Smooth muscle cell (in vitro differentiated cells): ENCODE measurements around the gene SKAP2. TPM values are rescaled to one million over a fixed set of nuclear protein-coding genes. Genes with fewer than 3 reads are reported as not detected.

Source experiments
- DNase-seq: peaks from one replicate; lab custom pipeline; 2025; ENCODE audit not compliant: unreplicated experiment; lab: John Stamatoyannopoulos, UW
- H2AFZ ChIP-seq: fragments of 200-600 bp; sonication (generic); 2 replicates; pipeline ENCODE4 v1.6.0; 2016; ENCODE audit warnings: antibody characterized with exemption, low read depth, mild to moderate bottlenecking
- H3F3A ChIP-seq: fragments of 200-600 bp; sonication (generic); 2 replicates; pipeline ENCODE4 v1.6.0; 2017; ENCODE audit warnings: antibody characterized with exemption, low read depth
- H3K27ac ChIP-seq: fragments of 200-600 bp; sonication (generic); 2 replicates; pipeline ENCODE4 v1.5.1; 2016; ENCODE audit warnings: low read depth, mild to moderate bottlenecking
- H3K27me3 ChIP-seq: fragments of 200-600 bp; sonication (generic); 2 replicates; pipeline ENCODE4 v1.6.1; 2016; ENCODE audit warnings: low read depth, mild to moderate bottlenecking
- H3K36me3 ChIP-seq: fragments of 200-600 bp; sonication (generic); 2 replicates; pipeline ENCODE4 v1.5.1; 2016; ENCODE audit warnings: low read depth
- H3K4me1 ChIP-seq: fragments of 200-600 bp; sonication (generic); 2 replicates; pipeline ENCODE4 v1.5.1; 2016; ENCODE audit warnings: low read depth
- H3K4me2 ChIP-seq: fragments of 200-600 bp; sonication (generic); 2 replicates; pipeline ENCODE4 v1.6.0; 2016; ENCODE audit warnings: mild to moderate bottlenecking
- H3K4me3 ChIP-seq: fragments of 200-600 bp; sonication (generic); 2 replicates; pipeline ENCODE4 v1.5.1; 2016; ENCODE audit warnings: mild to moderate bottlenecking
- H3K79me2 ChIP-seq: fragments of 200-600 bp; sonication (generic); 2 replicates; pipeline ENCODE4 v1.6.0; 2016; ENCODE audit warnings: low read depth, mild to moderate bottlenecking
- H3K9ac ChIP-seq: fragments of 200-600 bp; sonication (generic); 2 replicates; pipeline ENCODE4 v1.6.0; 2016; ENCODE audit warnings: low read depth
- H3K9me3 ChIP-seq: fragments of 200-600 bp; sonication (generic); replicated peaks from 2 replicates; pipeline ENCODE4 v1.5.1; 2016; ENCODE audit warnings: low read depth
- H4K20me1 ChIP-seq: fragments of 200-600 bp; sonication (generic); 2 replicates; pipeline ENCODE4 v1.6.0; 2016; ENCODE audit warnings: low read depth
- WGBS: methylation state at CpG from one replicate; pipeline ENCODE4 v1.1.7; 2016; ENCODE audit warnings: low lambda C conversion rate; 5-methylcytosine and 5-hydroxymethylcytosine counted together
- polyA plus RNA-seq: library from polyadenylated mRNA; unstranded; fragments of >200 nt; fragmentation: Nextera tagmentation; extraction: Ambion mirVana; gene quantifications from 2 replicates; pipeline ENCODE4 v1.2.1, GENCODE V29; 2016
- total RNA-seq: library from RNA; depleted of rRNA; stranded (reverse); fragments of >200 nt; gene quantifications from 2 replicates; pipeline ENCODE4 v1.2.3, GENCODE V29; 2014
- TF ChIP-seq, protein P1 (sequence below): fragments of 200-600 bp; sonication (generic); IDR thresholded peaks from 2 replicates; pipeline ENCODE4 v1.5.1; 2017; ENCODE audit warnings: borderline replicate concordance, mild to moderate bottlenecking, antibody characterized with exemption; ENCODE audit not compliant: insufficient read depth, poor library complexity, severe bottlenecking

Gene SKAP2
- total and polyA plus RNA-seq, 2 experiments from 2014 or later, result 7.7 to 14.8 TPM

GRCh38 chr7:26630941-26631580, 233.3 kb downstream of the SKAP2 start:
- H3K36me3 ChIP-seq, result no peaks in the 10 kb centered on the region
- WGBS, result 93% methylated on average over 14 of the region's 14 CpGs
- H2AFZ ChIP-seq, result no peak overlapping the region
- no peak overlapping the region for H3K4me2 ChIP-seq
- no peaks in the 10 kb centered on the region for H3K4me1 ChIP-seq
- no peaks in the 10 kb centered on the region for H4K20me1 ChIP-seq
- no peaks in the 10 kb centered on the region for H3F3A ChIP-seq
- H3K9ac ChIP-seq, result no peak overlapping the region
- H3K4me3 ChIP-seq, result no peak overlapping the region
- no peak overlapping the region for H3K27ac ChIP-seq
- no peaks in the 10 kb centered on the region for H3K79me2 ChIP-seq
- H3K27me3 ChIP-seq, result no peaks in the 10 kb centered on the region
- no peaks in the 10 kb centered on the region for H3K9me3 ChIP-seq
- TF ChIP-seq, protein P1, sequence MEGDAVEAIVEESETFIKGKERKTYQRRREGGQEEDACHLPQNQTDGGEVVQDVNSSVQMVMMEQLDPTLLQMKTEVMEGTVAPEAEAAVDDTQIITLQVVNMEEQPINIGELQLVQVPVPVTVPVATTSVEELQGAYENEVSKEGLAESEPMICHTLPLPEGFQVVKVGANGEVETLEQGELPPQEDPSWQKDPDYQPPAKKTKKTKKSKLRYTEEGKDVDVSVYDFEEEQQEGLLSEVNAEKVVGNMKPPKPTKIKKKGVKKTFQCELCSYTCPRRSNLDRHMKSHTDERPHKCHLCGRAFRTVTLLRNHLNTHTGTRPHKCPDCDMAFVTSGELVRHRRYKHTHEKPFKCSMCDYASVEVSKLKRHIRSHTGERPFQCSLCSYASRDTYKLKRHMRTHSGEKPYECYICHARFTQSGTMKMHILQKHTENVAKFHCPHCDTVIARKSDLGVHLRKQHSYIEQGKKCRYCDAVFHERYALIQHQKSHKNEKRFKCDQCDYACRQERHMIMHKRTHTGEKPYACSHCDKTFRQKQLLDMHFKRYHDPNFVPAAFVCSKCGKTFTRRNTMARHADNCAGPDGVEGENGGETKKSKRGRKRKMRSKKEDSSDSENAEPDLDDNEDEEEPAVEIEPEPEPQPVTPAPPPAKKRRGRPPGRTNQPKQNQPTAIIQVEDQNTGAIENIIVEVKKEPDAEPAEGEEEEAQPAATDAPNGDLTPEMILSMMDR, result no peak
- no peak for DNase-seq

- no peak overlapping the region for H2AFZ ChIP-seq
- DNase-seq, result no peak
- WGBS, result 96% methylated on average over 4 of the region's 4 CpGs
- H3K9me3 ChIP-seq, result no peaks in the 10 kb centered on the region
- no peak overlapping the region for H3K4me2 ChIP-seq
- no peaks in the 10 kb centered on the region for H4K20me1 ChIP-seq
- H3F3A ChIP-seq, result no peaks in the 10 kb centered on the region
- no peaks in the 10 kb centered on the region for H3K36me3 ChIP-seq
- H3K4me3 ChIP-seq, result no peak overlapping the region
- H3K79me2 ChIP-seq, result no peaks in the 10 kb centered on the region
- H3K27me3 ChIP-seq, result no peaks in the 10 kb centered on the region
- TF ChIP-seq, protein P1, result no peak
- no peaks in the 10 kb centered on the region for H3K4me1 ChIP-seq
- no peak overlapping the region for H3K9ac ChIP-seq
- H3K27ac ChIP-seq, result no peak overlapping the region
These were observed 234.0 kb downstream of the SKAP2 start for GRCh38 chr7:26630361-26630760.

GRCh38 chr7:26629696-26630095, 234.7 kb downstream of the SKAP2 start:
- TF ChIP-seq, protein P1, result no peak
- no peaks in the 10 kb centered on the region for H3K9me3 ChIP-seq
- H4K20me1 ChIP-seq, result no peaks in the 10 kb centered on the region
- H2AFZ ChIP-seq, result no peak overlapping the region
- 68% methylated on average over 3 of the region's 3 CpGs for WGBS
- no peak overlapping the region for H3K27ac ChIP-seq
- DNase-seq, result no peak
- H3K36me3 ChIP-seq, result no peaks in the 10 kb centered on the region
- no peak overlapping the region for H3K4me3 ChIP-seq
- H3K4me1 ChIP-seq, result no peaks in the 10 kb centered on the region
- no peaks in the 10 kb centered on the region for H3K79me2 ChIP-seq
- H3K27me3 ChIP-seq, result no peaks in the 10 kb centered on the region
- no peak overlapping the region for H3K4me2 ChIP-seq
- H3F3A ChIP-seq, result no peaks in the 10 kb centered on the region
- H3K9ac ChIP-seq, result no peak overlapping the region

- Histone ChIP-seq H3K9me3 (no peaks in the 10 kb centered on the region), H4K20me1 (no peaks in the 10 kb centered on the region), H2AFZ (no peak overlapping the region), H3K9ac (no peak overlapping the region), H3K27me3 (no peaks in the 10 kb centered on the region), H3K4me2 (no peak overlapping the region), H3K79me2 (no peaks in the 10 kb centered on the region), H3K4me1 (no peaks in the 10 kb centered on the region), H3K36me3 (no peaks in the 10 kb centered on the region), H3K4me3 (no peak overlapping the region), H3K27ac (no peak overlapping the region), H3F3A (no peaks in the 10 kb centered on the region)
- DNase-seq, result no peak
- 89% methylated on average over 11 of the region's 11 CpGs for WGBS
- TF ChIP-seq, protein P1, result no peak
These were observed 236.5 kb downstream of the SKAP2 start for GRCh38 chr7:26627891-26628341.
